ENCODE measurements around the gene COL5A1.

Gene COL5A1

GRCh38 chr9:134793288-134794188 is 151.9 kb downstream of the COL5A1 start:
- no peaks in the 10 kb centered on the region for H4K20me1 ChIP-seq (ENCODE audit: insufficient read depth, low read length)
- H2AFZ ChIP-seq (ENCODE audit: low read depth, low read length): no peak overlapping the region
- ATAC-seq (ENCODE audit: insufficient read depth, low read depth): no peak
- H3K4me2 ChIP-seq (ENCODE audit: insufficient read depth, low read length): no peak overlapping the region
- no peaks in the 10 kb centered on the region for H3K36me3 ChIP-seq (ENCODE audit: insufficient read depth, low read length)
- no peak overlapping the region for H3K4me3 ChIP-seq (ENCODE audit: low read depth in 1 of 2, low read length in 2 of 2)
- no peaks in the 10 kb centered on the region for H3K27me3 ChIP-seq (ENCODE audit: insufficient read depth, low read length, poor library complexity)
- TF ChIP-seq CTCF (IDR thresholded peaks at IDR 0.05; ENCODE audit: borderline replicate concordance, extremely low read depth, low read length, poor library complexity, severe bottlenecking) (no peak), EZH2 (IDR thresholded peaks at IDR 0.05; ENCODE audit: borderline replicate concordance, low read depth, low read length, severe bottlenecking) (no peak)
- no peaks in the 10 kb centered on the region for H3K79me2 ChIP-seq (ENCODE audit: insufficient read depth, low read length)
- DNase-seq: no peak
- no peaks in the 10 kb centered on the region for H3K4me1 ChIP-seq (ENCODE audit: insufficient read depth, low read length)
- no peak overlapping the region for H3K9ac ChIP-seq (ENCODE audit: low read depth, low read length)
- no peaks in the 10 kb centered on the region for H3K9me3 ChIP-seq (ENCODE audit: insufficient read depth, low read length, severe bottlenecking)
- H3K27ac ChIP-seq (ENCODE audit: low read length): no peak overlapping the region

- Histone ChIP-seq H3K4me1 (ENCODE audit: insufficient read depth, low read length) (no peaks in the 10 kb centered on the region), H3K79me2 (ENCODE audit: insufficient read depth, low read length) (no peaks in the 10 kb centered on the region), H3K9me3 (ENCODE audit: insufficient read depth, low read length, severe bottlenecking) (no peaks in the 10 kb centered on the region), H2AFZ (ENCODE audit: low read depth, low read length) (no peak overlapping the region), H3K9ac (ENCODE audit: low read depth, low read length) (no peak overlapping the region), H3K4me2 (ENCODE audit: insufficient read depth, low read length) (no peak overlapping the region), H3K27ac (ENCODE audit: low read length) (no peak overlapping the region), H3K36me3 (ENCODE audit: insufficient read depth, low read length) (no peaks in the 10 kb centered on the region), H3K27me3 (ENCODE audit: insufficient read depth, low read length, poor library complexity) (no peaks in the 10 kb centered on the region), H3K4me3 (ENCODE audit: low read depth in 1 of 2, low read length in 2 of 2) (no peak overlapping the region), H4K20me1 (ENCODE audit: insufficient read depth, low read length) (no peaks in the 10 kb centered on the region)
- TF ChIP-seq CTCF (IDR thresholded peaks at IDR 0.05; ENCODE audit: borderline replicate concordance, extremely low read depth, low read length, poor library complexity, severe bottlenecking) (no peak), EZH2 (IDR thresholded peaks at IDR 0.05; ENCODE audit: borderline replicate concordance, low read depth, low read length, severe bottlenecking) (no peak)
- DNase-seq (no peak), ATAC-seq (ENCODE audit: insufficient read depth, low read depth) (no peak)
Measured at GRCh38 chr9:134794663-134795370, 153.2 kb downstream of the COL5A1 start.

DNA sequence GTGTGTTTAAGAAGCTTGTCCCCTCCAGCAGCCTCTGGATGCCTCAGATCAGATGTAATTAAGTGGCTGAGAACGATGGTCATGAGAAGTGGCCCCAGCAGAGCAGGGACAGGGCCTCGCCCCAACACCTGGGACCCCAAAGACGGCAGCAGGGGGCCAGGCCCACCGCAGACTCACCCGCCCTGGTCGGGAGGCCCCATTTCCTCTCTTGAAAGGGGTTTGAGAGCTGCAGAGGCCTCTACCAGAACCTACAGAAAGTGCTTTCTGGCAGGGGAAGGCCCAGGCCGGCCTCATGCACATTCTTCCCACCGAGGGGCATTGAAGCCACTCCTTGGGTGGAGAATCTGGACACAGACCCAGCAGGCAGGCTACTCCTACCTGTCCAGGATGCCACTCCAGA is 153.8 kb downstream of the COL5A1 start:
- DNase-seq (no peak), ATAC-seq (ENCODE audit: insufficient read depth, low read depth) (no peak)
- no peaks in the 10 kb centered on the region for H3K79me2 ChIP-seq (ENCODE audit: insufficient read depth, low read length)
- no peaks in the 10 kb centered on the region for H3K4me1 ChIP-seq (ENCODE audit: insufficient read depth, low read length)
- H3K36me3 ChIP-seq (ENCODE audit: insufficient read depth, low read length): no peaks in the 10 kb centered on the region
- H3K9me3 ChIP-seq (ENCODE audit: insufficient read depth, low read length, severe bottlenecking): no peaks in the 10 kb centered on the region
- H3K27ac ChIP-seq (ENCODE audit: low read length): no peak overlapping the region
- no peak overlapping the region for H3K9ac ChIP-seq (ENCODE audit: low read depth, low read length)
- H3K4me2 ChIP-seq (ENCODE audit: insufficient read depth, low read length): no peak overlapping the region
- no peak overlapping the region for H3K4me3 ChIP-seq (ENCODE audit: low read depth in 1 of 2, low read length in 2 of 2)
- H3K27me3 ChIP-seq (ENCODE audit: insufficient read depth, low read length, poor library complexity): no peaks in the 10 kb centered on the region
- H4K20me1 ChIP-seq (ENCODE audit: insufficient read depth, low read length): no peaks in the 10 kb centered on the region
- no peak for TF ChIP-seq CTCF (IDR thresholded peaks at IDR 0.05; ENCODE audit: borderline replicate concordance, extremely low read depth, low read length, poor library complexity, severe bottlenecking)
- no peak for TF ChIP-seq EZH2 (IDR thresholded peaks at IDR 0.05; ENCODE audit: borderline replicate concordance, low read depth, low read length, severe bottlenecking)
- no peak overlapping the region for H2AFZ ChIP-seq (ENCODE audit: low read depth, low read length)

Data from DND-41 (cell line).